Suprapubic skin (tissue), 3 donors: ENCODE data around the gene MACO1.
"Not testable (repeated sequence)": the region's sequence is repeated elsewhere in the genome, so short reads cannot be mapped to it uniquely, and the experiment has no call there.

Source experiments
- CTCF ChIP-seq, 2 donors: fragments of 200-600 bp in 1 of 2; fragments of 450-650 bp in 1 of 2; sonication (generic) in 1 of 2; IDR thresholded peaks; one replicate each; pipeline ENCODE4 v1.5.1; 2016 to 2019; ENCODE audit warnings: antibody characterized with exemption in 2 of 2, mild to moderate bottlenecking in 1 of 2, moderate library complexity in 1 of 2
- EP300 ChIP-seq: sonication (generic); formaldehyde crosslinking; IDR thresholded peaks from one replicate; pipeline ENCODE4 v1.6.1; 2017; ENCODE audit warnings: antibody characterized with exemption
- POLR2A ChIP-seq, 2 donors: fragments of 450-650 bp; IDR thresholded peaks; one replicate each; pipeline ENCODE4 v1.6.1; 2017; ENCODE audit warnings: antibody characterized with exemption in 2 of 2, mild to moderate bottlenecking in 2 of 2, moderate library complexity in 2 of 2

- not testable (repeated sequence) for TF ChIP-seq CTCF (IDR thresholded peaks at IDR 0.05); POLR2A (IDR thresholded peaks at IDR 0.05); EP300
Measured at GRCh38 chr1:25398079-25398478, 32.6 kb upstream of the MACO1 start.
